ENCODE measurements around the gene TNFRSF19. TPM values are rescaled to one million over a fixed set of nuclear protein-coding genes. Genes with fewer than 3 reads are reported as not detected.

TNFRSF19 gene
- total and polyA plus RNA-seq, 2 of the 4 experiments (the other 2 are of a cell fraction), result 18.6 to 26.3 TPM

- H2AK9ac ChIP-seq (replicated peaks; ENCODE audit: low read depth, low read length, poor library complexity), result no peak overlapping the region
- no peak overlapping the region; the same call in 1 of the 2 replicates for H4K91ac ChIP-seq (ENCODE audit: insufficient read depth, low read depth, low read length)
- POLR2A ChIA-PET (ENCODE audit: unreplicated experiment), result interaction anchor here (0.9 kb wide), 1 partner anchor 166 kb away, joined by 4 read pairs; no protein-coding TSS in a partner anchor
- TF ChIP-seq BHLHE40 (IDR thresholded peaks at IDR 0.05; ENCODE audit: low read depth, low read length) (no peak), RAD21 (IDR thresholded peaks at IDR 0.05; ENCODE audit: low read length) (no peak), MAZ (IDR thresholded peaks at IDR 0.05; ENCODE audit: borderline replicate concordance, low read depth, low read length) (0 out of 2 replicates have a peak, but pooled peaks have one; percentile 8), RCOR1 (IDR thresholded peaks at IDR 0.05; ENCODE audit: insufficient replicate concordance, low read length) (no peak), MAFK (IDR thresholded peaks at IDR 0.05; ENCODE audit: low read depth, low read length) (no peak), POLR2A (IDR thresholded peaks at IDR 0.05; ENCODE audit: low read depth, low read length) (no peak), ELK1 (IDR thresholded peaks at IDR 0.05; ENCODE audit: borderline replicate concordance, low read depth, low read length) (no peak), CEBPB (IDR thresholded peaks at IDR 0.05; ENCODE audit: low read depth, low read length) (peak; percentile 84), SMC3 (IDR thresholded peaks at IDR 0.05; ENCODE audit: low read depth, low read length) (no peak), RFX5 (IDR thresholded peaks at IDR 0.05; ENCODE audit: low read depth, low read length) (no peak), CTCF (conservative IDR thresholded peaks at IDR 0.05; ENCODE audit: low read depth, low read length) (no peak), USF2 (IDR thresholded peaks at IDR 0.05; ENCODE audit: low read depth, low read length) (no peak), NFE2L2 (IDR thresholded peaks at IDR 0.05; ENCODE audit: low read depth, low read length) (no peak), FOS (IDR thresholded peaks at IDR 0.05; ENCODE audit: low read depth, low read length) (peak; percentile 11; the same call in 1 of the 2 replicates), MXI1 (IDR thresholded peaks at IDR 0.05; ENCODE audit: borderline replicate concordance, low read depth, low read length) (no peak)
- H3K9me3 ChIP-seq (ENCODE audit: control insufficient read depth, insufficient read depth, low read length), result no peaks in the 10 kb centered on the region
- CTCF ChIA-PET, result interaction anchor here (0.7 to 0.9 kb wide), 2 partner anchors 18 to 123 kb away, joined by 3 read pairs; no protein-coding TSS in a partner anchor
- dilution Hi-C loops (cut with HindIII; ENCODE audit: low sequenced_read_pairs, unreplicated experiment), result no loop called here
- H3K4me3 ChIP-seq (ENCODE audit: insufficient read depth, low read depth, low read length), result no peak overlapping the region
- no peak overlapping the region for H3K4me2 ChIP-seq (ENCODE audit: low read depth, low read length)
- H2BK15ac ChIP-seq (ENCODE audit: low read depth, low read length), result 0 out of 3 replicates have a peak overlapping the region, but pooled peaks have one; percentile 62
- peaks cover 13% of the 10 kb centered on the region for H3K9me1 ChIP-seq (ENCODE audit: insufficient read depth, low read length)
- no peak overlapping the region for H4K8ac ChIP-seq (ENCODE audit: low read depth in 2 of 2, low read length in 2 of 2)
- no peak overlapping the region for H2AK5ac ChIP-seq (ENCODE audit: low read depth, low read length)
- in situ Hi-C loops (cut with MboI; ENCODE audit: low sequenced_read_pairs), result no loop called here
- no peak overlapping the region for H3K9ac ChIP-seq (ENCODE audit: low read depth, low read length)
- ATAC-seq (ENCODE audit: low read depth) (peak; percentile 33), DNase-seq (peak; percentile 77)
- H3K56ac ChIP-seq (ENCODE audit: extremely low read depth, insufficient read depth, low read length), result no peak overlapping the region
- no peaks in the 10 kb centered on the region for H3K27me3 ChIP-seq (ENCODE audit: control insufficient read depth, insufficient read depth, low read length)
- H3K23ac ChIP-seq (ENCODE audit: low read depth, low read length), result no peak overlapping the region
- H3K27ac ChIP-seq (ENCODE audit: insufficient read depth, low read length), result peak overlapping the region; percentile 40; the same call in 1 of the 2 replicates
- 89% methylated on average over 5 of the region's 12 CpGs; no CpG with 5 or more reads in 1 of the 2 experiments for WGBS, 2 experiments (ENCODE audit: extremely low coverage in 2 of 2, insufficient read length in 1 of 2)
- no peak overlapping the region for H3K4ac ChIP-seq (ENCODE audit: low read depth, low read length)
- H3K79me1 ChIP-seq (ENCODE audit: low read depth in 1 of 2, low read length in 2 of 2), result no peaks in the 10 kb centered on the region; a peak in 1 of 4 replicates
- H2BK20ac ChIP-seq (ENCODE audit: low read depth, low read length), result no peak overlapping the region
- no peak overlapping the region for H2BK120ac ChIP-seq (ENCODE audit: low read depth, low read length)
- peaks cover 24% of the 10 kb centered on the region for H3K4me1 ChIP-seq (ENCODE audit: control insufficient read depth, insufficient read depth, low read length)
- H3K36me3 ChIP-seq (ENCODE audit: control insufficient read depth, insufficient read depth, low read length), result no peaks in the 10 kb centered on the region
- no TSS peak for BruUV-seq (replicated peaks)
- no peak overlapping the region for H4K5ac ChIP-seq (ENCODE audit: low read depth, low read length)
- no peak overlapping the region for H2AFZ ChIP-seq (replicated peaks; ENCODE audit: low read length, poor library complexity)
- intact Hi-C loops (cut with micrococcal nuclease), result no loop called here
- peak overlapping the region; percentile 28 for H3K18ac ChIP-seq (ENCODE audit: low read depth, low read length)
- H4K20me1 ChIP-seq (ENCODE audit: insufficient read depth, low read length), result no peaks in the 10 kb centered on the region
- H2BK5ac ChIP-seq (ENCODE audit: low read depth, low read length, poor library complexity, severe bottlenecking), result peak overlapping the region; percentile 86
- no peak overlapping the region for H3K14ac ChIP-seq (replicated peaks; ENCODE audit: low read depth, low read length)
These were observed 131.4 kb downstream of the TNFRSF19 start for GRCh38 chr13:23701636-23702035.

Measured in IMR-90 (cell line).